HepG2 (cell line): ENCODE measurements around the gene MIDN. TPM values are rescaled to one million over a fixed set of nuclear protein-coding genes. Genes with fewer than 3 reads are reported as not detected.
A peak's percentile ranks its signal among the peaks of the same experiment; 100 is the strongest.

ENCODE experiments used
- GATAD1 ChIP-seq: IDR thresholded peaks from 2 replicates; pipeline ENCODE4 v1.6.1; 2016; ENCODE audit warnings: missing genetic modification reagents, missing compliant biosample characterization
- IKZF4 ChIP-seq: sonication (generic); formaldehyde crosslinking; IDR thresholded peaks from 2 replicates; pipeline ENCODE4 v1.5.1; 2020; ENCODE audit warnings: borderline replicate concordance, mild to moderate bottlenecking, low read depth, missing genetic modification reagents; ENCODE audit errors: not compliant biosample characterization
- KMT2B ChIP-seq: IDR thresholded peaks from 2 replicates; pipeline ENCODE4 v1.6.1; 2016; ENCODE audit warnings: missing genetic modification reagents, missing compliant biosample characterization
- LCORL ChIP-seq, 2 experiments: fragments of 450-650 bp in 1 of 2; sonication (generic) in 1 of 2; formaldehyde crosslinking in 1 of 2; IDR thresholded peaks; 2 replicates each; pipeline versions ENCODE4 v1.5.0 to v1.6.1; 2017 to 2020; ENCODE audit warnings: antibody characterized with exemption in 1 of 2, missing genetic modification reagents in 1 of 2
- MAFG ChIP-seq: sonication (generic); formaldehyde crosslinking; IDR thresholded peaks from 2 replicates; pipeline ENCODE4 v1.5.1; 2020; ENCODE audit warnings: mild to moderate bottlenecking, missing genetic modification reagents
- MBD4 ChIP-seq: IDR thresholded peaks from 2 replicates; pipeline ENCODE4 v1.6.1; 2012; ENCODE audit warnings: low read length, inconsistent platforms, borderline replicate concordance
- MXD3 ChIP-seq: IDR thresholded peaks from 2 replicates; pipeline ENCODE4 v1.6.1; 2016; ENCODE audit warnings: mild to moderate bottlenecking, missing biosample characterization, missing genetic modification reagents
- MYC ChIP-seq: sonication (generic); formaldehyde crosslinking; IDR thresholded peaks from 2 replicates; pipeline ENCODE4 v1.9.0; 2021; ENCODE audit warnings: missing genetic modification reagents, borderline replicate concordance
- NFYB ChIP-seq: sonication (generic); formaldehyde crosslinking; IDR thresholded peaks from 2 replicates; pipeline ENCODE4 v1.4.0; 2020; ENCODE audit warnings: missing genetic modification reagents
- RAD51 ChIP-seq: fragments of 450-650 bp; IDR thresholded peaks from 2 replicates; pipeline ENCODE4 v1.6.1; 2016; ENCODE audit warnings: borderline replicate concordance
- TBX3 ChIP-seq: fragments of 450-650 bp; IDR thresholded peaks from 2 replicates; pipeline ENCODE4 v1.6.1; 2017; ENCODE audit warnings: antibody characterized with exemption, mild to moderate bottlenecking, inconsistent platforms, borderline replicate concordance
- ZBTB7B ChIP-seq: sonication (generic); formaldehyde crosslinking; IDR thresholded peaks from 2 replicates; pipeline ENCODE4 v1.4.0; 2020; ENCODE audit warnings: missing genetic modification reagents
- ZNF142 ChIP-seq: sonication (generic); formaldehyde crosslinking; IDR thresholded peaks from 2 replicates; pipeline ENCODE4 v1.4.0; 2020; ENCODE audit warnings: missing genetic modification reagents
- ZNF143 ChIP-seq: sonication (generic); formaldehyde crosslinking; IDR thresholded peaks from 2 replicates; pipeline ENCODE4 v1.4.0; 2020; ENCODE audit warnings: missing genetic modification reagents
- ZNF296 ChIP-seq: sonication (generic); formaldehyde crosslinking; conservative IDR thresholded peaks from 2 replicates; pipeline ENCODE4 v1.5.0; 2020; ENCODE audit warnings: mild to moderate bottlenecking, missing genetic modification reagents
- ZNF841 ChIP-seq: sonication (generic); formaldehyde crosslinking; IDR thresholded peaks from 2 replicates; pipeline ENCODE4 v1.8.1; 2023; ENCODE audit warnings: missing genetic modification reagents, borderline replicate concordance
- polyA plus RNA-seq, 8 experiments: library from polyadenylated mRNA; depleted of rRNA in 3 of 8; stranded (reverse) in 7 of 8; unstranded in 1 of 8; fragments of >200 nt; fragmentation: Illumina TruSeq in 4 of 8; extraction: Trizol in 4 of 8; gene quantifications; 2 replicates each; pipeline versions ENCODE4 v1.2.1 to v1.2.3, GENCODE V29; 2011 to 2016; ENCODE audit warnings: low read depth in 4 of 8, missing spikeins in 1 of 8, mixed read lengths in 1 of 8; ENCODE audit not compliant: insufficient read depth in 1 of 8
- total RNA-seq, 5 experiments: library from RNA; depleted of rRNA; stranded (reverse); fragments of >200 nt; fragmentation: Illumina TruSeq; extraction: Trizol; gene quantifications; 2 replicates each; pipeline ENCODE4 v1.2.3, GENCODE V29; 2016; ENCODE audit warnings: low read depth in 1 of 5

MIDN gene
- total and polyA plus RNA-seq, 2 of the 13 experiments (the other 11 are each of a cell fraction or from before 2014, with no cell fraction given) = 8.4 to 18.0 TPM

- no peak for TF ChIP-seq ZNF143
- TF ChIP-seq MYC = peak; percentile 14; the same call in 1 of the 2 replicates
- no peak for TF ChIP-seq GATAD1 (CRISPR knock-in tag)
- TF ChIP-seq ZNF841 = no peak
- no peak for TF ChIP-seq ZNF296 (CRISPR knock-in tag)
- TF ChIP-seq MAFG (CRISPR knock-in tag) = no peak
- 0 out of 2 replicates have a peak, but pooled peaks have one; percentile 23 for TF ChIP-seq MXD3 (CRISPR knock-in tag)
- TF ChIP-seq IKZF4 = no peak
- no peak for TF ChIP-seq MBD4
- TF ChIP-seq TBX3 = no peak
- TF ChIP-seq ZBTB7B (CRISPR knock-in tag) = peak; percentile 43; the same call in 1 of the 2 replicates
- no peak for TF ChIP-seq RAD51
- TF ChIP-seq ZNF142 (CRISPR knock-in tag) = 0 out of 2 replicates have a peak, but pooled peaks have one; percentile 14
- TF ChIP-seq NFYB (CRISPR knock-in tag) = no peak
- TF ChIP-seq KMT2B (CRISPR knock-in tag) = no peak
- TF ChIP-seq LCORL (IDR thresholded peaks at IDR 0.05) = no peak
- TF ChIP-seq LCORL (CRISPR knock-in tag; IDR thresholded peaks at IDR 0.05) = 0 out of 2 replicates have a peak, but pooled peaks have one; percentile 16
Observed at GRCh38 chr19:1286487-1287353, 38.3 kb downstream of the MIDN start (continued).
